Breast epithelium (tissue), 3 donors: Measurements from ENCODE around the gene RPRM.

ENCODE experiments used
- CTCF ChIP-seq, 3 donors: fragments of 450-650 bp; IDR thresholded peaks; one replicate each; pipeline ENCODE4 v1.5.1; 2016 to 2017; ENCODE audit warnings: antibody characterized with exemption in 3 of 3, mild to moderate bottlenecking in 3 of 3, moderate library complexity in 3 of 3
- POLR2A ChIP-seq: fragments of 450-650 bp; IDR thresholded peaks from one replicate; pipeline ENCODE4 v1.6.1; 2016; ENCODE audit warnings: antibody characterized with exemption, mild to moderate bottlenecking, moderate library complexity
- POLR2AphosphoS5 ChIP-seq, 3 donors: sonication (generic); formaldehyde crosslinking; IDR thresholded peaks; one replicate each; pipeline ENCODE4 v1.6.1; 2017; ENCODE audit warnings: antibody characterized with exemption in 3 of 3

DNA sequence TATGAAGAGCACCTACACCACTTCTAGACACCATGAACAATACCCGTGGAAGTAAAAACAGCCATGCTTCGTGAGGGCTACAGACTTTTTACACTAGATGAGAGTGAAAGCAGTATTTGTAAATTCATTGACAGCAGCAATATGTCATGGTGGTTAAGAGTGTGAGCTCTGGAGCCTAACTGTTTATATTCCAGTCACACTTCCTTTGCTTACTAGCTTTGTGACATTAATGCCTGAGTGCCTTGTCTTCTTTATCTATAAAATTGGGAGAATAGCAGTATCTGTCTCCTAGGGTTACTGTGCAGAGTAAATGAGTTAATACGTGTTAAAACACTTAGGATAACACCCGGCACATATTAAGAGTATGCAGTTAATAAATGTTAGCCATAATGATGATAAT is 33.8 kb upstream of the RPRM start:
- no peak for TF ChIP-seq CTCF (IDR thresholded peaks at IDR 0.05)
- TF ChIP-seq POLR2A = no peak
- TF ChIP-seq POLR2AphosphoS5 (IDR thresholded peaks at IDR 0.05) = no peak
